ENCODE measurements around the gene SP140.

GRCh38 chr2:230226051-230226551 is 565 bp downstream of the SP140 start:
- TF ChIP-seq REST (IDR thresholded peaks at IDR 0.05; ENCODE audit: low read depth) (no peak), YY1 (IDR thresholded peaks at IDR 0.05; ENCODE audit: low read depth) (no peak), MAX (IDR thresholded peaks at IDR 0.05) (no peak), EP300 (IDR thresholded peaks at IDR 0.05; ENCODE audit: borderline replicate concordance) (no peak), RAD21 (IDR thresholded peaks at IDR 0.05; ENCODE audit: low read depth) (no peak), ZBTB7A (IDR thresholded peaks at IDR 0.05; ENCODE audit: low read depth) (no peak), CEBPB (IDR thresholded peaks at IDR 0.05) (no peak)
